ENCODE data around the gene IGSF21. TPM values are rescaled to one million over a fixed set of nuclear protein-coding genes. Genes with fewer than 3 reads are reported as not detected.

IGSF21 gene
- total RNA-seq, 4 donors from 2014 or later = 0.68 to 3.5 (median 1.3) TPM

- TF ChIP-seq POLR2AphosphoS5 (IDR thresholded peaks at IDR 0.05) = no peak
- TF ChIP-seq CTCF (IDR thresholded peaks at IDR 0.05) = no peak
- no peak for TF ChIP-seq POLR2A (IDR thresholded peaks at IDR 0.05)
- no peak for TF ChIP-seq EP300 (IDR thresholded peaks at IDR 0.05)
- H3K27me3 ChIP-seq = peaks cover 52% of the 10 kb centered on the region
- no peak for DNase-seq (ENCODE audit: low spot score in 2 of 2)
- H3K4me3 ChIP-seq = no peak overlapping the region
- H3K4me1 ChIP-seq = no peaks in the 10 kb centered on the region
- H3K9me3 ChIP-seq = no peaks in the 10 kb centered on the region
- WGBS = 77% methylated on average over 2 of the region's 15 CpGs
- no peak overlapping the region for H3K27ac ChIP-seq
- no peaks in the 10 kb centered on the region for H3K36me3 ChIP-seq
These were observed 171.9 kb downstream of the IGSF21 start for GRCh38 chr1:18279351-18280074.

GRCh38 chr1:18280956-18281355 lies 173.4 kb downstream of the IGSF21 start:
- no peak overlapping the region for H3K27ac ChIP-seq
- H3K36me3 ChIP-seq = no peaks in the 10 kb centered on the region
- WGBS = 77% methylated on average over 5 of the region's 5 CpGs
- no peaks in the 10 kb centered on the region for H3K4me1 ChIP-seq
- no peak for DNase-seq (ENCODE audit: low spot score in 2 of 2)
- no peak overlapping the region for H3K4me3 ChIP-seq
- peaks cover 62% of the 10 kb centered on the region for H3K27me3 ChIP-seq
- TF ChIP-seq POLR2A (IDR thresholded peaks at IDR 0.05) (no peak), EP300 (IDR thresholded peaks at IDR 0.05) (no peak), POLR2AphosphoS5 (IDR thresholded peaks at IDR 0.05) (no peak), CTCF (IDR thresholded peaks at IDR 0.05) (no peak)
- H3K9me3 ChIP-seq = no peaks in the 10 kb centered on the region

- DNase-seq (ENCODE audit: low spot score in 2 of 2) = no peak
- TF ChIP-seq POLR2AphosphoS5 (IDR thresholded peaks at IDR 0.05) (no peak), POLR2A (IDR thresholded peaks at IDR 0.05) (no peak), EP300 (IDR thresholded peaks at IDR 0.05) (no peak), CTCF (IDR thresholded peaks at IDR 0.05) (no peak)
- Histone ChIP-seq H3K9me3 (no peaks in the 10 kb centered on the region), H3K27ac (no peak overlapping the region), H3K4me3 (no peak overlapping the region), H3K4me1 (no peaks in the 10 kb centered on the region), H3K36me3 (no peaks in the 10 kb centered on the region), H3K27me3 (peaks cover 71% of the 10 kb centered on the region)
- 19% methylated on average over 13 of the region's 13 CpGs for WGBS
These were observed 175.4 kb downstream of the IGSF21 start for GRCh38 chr1:18282851-18283600.

GRCh38 chr1:18283601-18284385 lies 176.2 kb downstream of the IGSF21 start:
- 62% methylated on average over 13 of the region's 13 CpGs for WGBS
- Histone ChIP-seq H3K9me3 (no peaks in the 10 kb centered on the region), H3K4me3 (no peak overlapping the region), H3K36me3 (no peaks in the 10 kb centered on the region), H3K27me3 (peaks cover 71% of the 10 kb centered on the region), H3K27ac (no peak overlapping the region), H3K4me1 (no peaks in the 10 kb centered on the region)
- no peak for DNase-seq (ENCODE audit: low spot score in 2 of 2)
- no peak for TF ChIP-seq POLR2AphosphoS5 (IDR thresholded peaks at IDR 0.05)
- no peak for TF ChIP-seq POLR2A (IDR thresholded peaks at IDR 0.05)
- no peak for TF ChIP-seq CTCF (IDR thresholded peaks at IDR 0.05)
- no peak for TF ChIP-seq EP300 (IDR thresholded peaks at IDR 0.05)

All from suprapubic skin (tissue), 4 donors.